Activated CD8-positive, alpha-beta memory T cell treated with anti-CD3 and anti-CD28 coated beads, Interleukin-2, amount 50 U/mL, for 24 hours (primary cell): ENCODE results near the gene CCDC174.

Experiments
- DNase-seq: peaks from one replicate; pipeline ENCODE4 v3.0.0-alpha.2; 2020; ENCODE audit errors: extremely low read depth

CCDC174 gene

GRCh38 chr3:14703128-14703750 lies 51.7 kb downstream of the CCDC174 start:
- DNase-seq: no peak

GRCh38 chr3:14703791-14704190 lies 52.2 kb downstream of the CCDC174 start:
- no peak for DNase-seq

- DNase-seq: no peak
Observed at GRCh38 chr3:14706096-14706495, 54.5 kb downstream of the CCDC174 start.

- no peak for DNase-seq
Observed at GRCh38 chr3:14716591-14716990, 65.0 kb downstream of the CCDC174 start.

- no peak for DNase-seq
Observed at GRCh38 chr3:14717307-14717706, 65.7 kb downstream of the CCDC174 start.

- DNase-seq: no peak
Observed at GRCh38 chr3:14718539-14718938, 67.0 kb downstream of the CCDC174 start.

- no peak for DNase-seq
Observed at GRCh38 chr3:14719006-14719405, 67.4 kb downstream of the CCDC174 start.

- DNase-seq: no peak
Observed at GRCh38 chr3:14721126-14721864, 69.7 kb downstream of the CCDC174 start.
